GM23338 (cell line): ENCODE results near the gene MPND. TPM values are rescaled to one million over a fixed set of nuclear protein-coding genes. Genes with fewer than 3 reads are reported as not detected.

Experiments
- ATAC-seq: fragments of 200-7000 bp; cut with Tn5 transposase; 3 replicates; pipeline ENCODE4 v1.9.1; 2020
- DNase-seq: peaks from one replicate; pipeline ENCODE4 v3.0.0-alpha.2; 2015; ENCODE audit warnings: low spot score
- H2AFZ ChIP-seq: fragments of 200-600 bp; sonication (generic); 2 replicates; pipeline ENCODE4 v1.8.0; 2016; ENCODE audit warnings: antibody characterized with exemption, mild to moderate bottlenecking, moderate library complexity
- H3F3A ChIP-seq: fragments of 200-600 bp; sonication (generic); replicated peaks from 2 replicates; pipeline ENCODE4 v1.8.0; 2017; ENCODE audit warnings: antibody characterized with exemption, mixed run types, low read depth
- H3K27ac ChIP-seq: fragments of 200-600 bp; sonication (generic); 2 replicates; pipeline ENCODE4 v1.6.1; 2016; ENCODE audit warnings: low read depth
- H3K27me3 ChIP-seq: fragments of 200-600 bp; sonication (generic); 2 replicates; pipeline ENCODE4 v1.8.0; 2016; ENCODE audit warnings: mild to moderate bottlenecking, mixed run types, moderate library complexity; ENCODE audit not compliant: insufficient read depth
- H3K36me3 ChIP-seq: fragments of 200-600 bp; sonication (generic); 2 replicates; pipeline ENCODE4 v1.8.0; 2016; ENCODE audit warnings: mild to moderate bottlenecking; ENCODE audit not compliant: insufficient read depth
- H3K4me1 ChIP-seq: fragments of 200-600 bp; sonication (generic); 2 replicates; pipeline ENCODE4 v1.8.0; 2016; ENCODE audit warnings: mild to moderate bottlenecking, moderate library complexity; ENCODE audit not compliant: insufficient read depth
- H3K4me2 ChIP-seq: fragments of 200-600 bp; sonication (generic); 2 replicates; pipeline ENCODE4 v1.7.1; 2017; ENCODE audit warnings: mixed run types
- H3K4me3 ChIP-seq: fragments of 200-600 bp; sonication (generic); 2 replicates; pipeline ENCODE4 v1.6.1; 2016; ENCODE audit warnings: mixed run types
- H3K79me2 ChIP-seq: fragments of 200-600 bp; sonication (generic); replicated peaks from 2 replicates; pipeline ENCODE4 v1.8.0; 2017; ENCODE audit warnings: mild to moderate bottlenecking; ENCODE audit not compliant: insufficient read depth
- H3K9me2 ChIP-seq: fragments of 200-600 bp; sonication (generic); 2 replicates; pipeline ENCODE4 v1.8.0; 2017; ENCODE audit not compliant: insufficient read depth
- H4K20me1 ChIP-seq: fragments of 200-600 bp; sonication (generic); replicated peaks from 2 replicates; pipeline ENCODE4 v1.8.0; 2017; ENCODE audit warnings: mild to moderate bottlenecking; ENCODE audit not compliant: insufficient read depth
- H3K27ac Mint-ChIP-seq: 2 replicates; pipeline ENCODE4 v1.8.0; 2020; ENCODE audit warnings: inconsistent platforms, mild to moderate bottlenecking, moderate library complexity, mixed read lengths
- H3K27me3 Mint-ChIP-seq: 3 replicates; pipeline ENCODE4 v1.8.0; 2022; ENCODE audit warnings: low read depth, mild to moderate bottlenecking, moderate library complexity, mixed read lengths, inconsistent platforms; ENCODE audit not compliant: insufficient read depth, poor library complexity
- H3K36me3 Mint-ChIP-seq: 3 replicates; pipeline ENCODE4 v1.8.0; 2021; ENCODE audit warnings: low read depth, mild to moderate bottlenecking, inconsistent platforms, moderate library complexity, mixed read lengths
- H3K4me1 Mint-ChIP-seq: 3 replicates; pipeline ENCODE4 v1.8.0; 2020; ENCODE audit warnings: mild to moderate bottlenecking, inconsistent platforms, mixed read lengths
- H3K4me3 Mint-ChIP-seq: 3 replicates; pipeline ENCODE4 v1.8.0; 2021; ENCODE audit warnings: moderate library complexity, mild to moderate bottlenecking, inconsistent platforms, mixed read lengths
- H3K9me3 Mint-ChIP-seq: 3 replicates; pipeline ENCODE4 v1.8.0; 2020; ENCODE audit warnings: moderate library complexity, mild to moderate bottlenecking, inconsistent platforms, mixed read lengths
- CTCF ChIP-seq, 2 experiments: fragments of 200-600 bp in 1 of 2; sonication (generic) in 1 of 2; conservative IDR thresholded peaks; 2 replicates each; pipeline versions ENCODE4 v1.5.1 to v1.6.1; 2016 to 2017; ENCODE audit warnings: antibody characterized with exemption in 2 of 2, low read depth in 2 of 2, mild to moderate bottlenecking in 2 of 2, moderate library complexity in 1 of 2
- ETS1 ChIP-seq: IDR thresholded peaks from 2 replicates; pipeline ENCODE4 v1.6.1; 2016; ENCODE audit warnings: antibody characterized with exemption
- EZH2 ChIP-seq: fragments of 200-600 bp; sonication (generic); IDR thresholded peaks from one replicate; pipeline ENCODE4 v1.8.0; 2017; ENCODE audit warnings: antibody characterized with exemption, mild to moderate bottlenecking, low read depth; ENCODE audit not compliant: unreplicated experiment
- NANOG ChIP-seq: IDR thresholded peaks from 2 replicates; pipeline ENCODE4 v1.6.1; 2016; ENCODE audit warnings: antibody characterized with exemption, borderline replicate concordance
- POLR2AphosphoS5 ChIP-seq: IDR thresholded peaks from 2 replicates; pipeline ENCODE4 v1.6.1; 2016; ENCODE audit warnings: antibody characterized with exemption, low read depth
- REST ChIP-seq: IDR thresholded peaks from one replicate; pipeline ENCODE4 v1.6.1; 2018; ENCODE audit warnings: antibody characterized with exemption; ENCODE audit not compliant: unreplicated experiment
- ZNF114 ChIP-seq: fragments of 250-450 bp; sonication (Bioruptor Pico); IDR thresholded peaks from 2 replicates; pipeline ENCODE4 v1.5.0; 2020; ENCODE audit warnings: mild to moderate bottlenecking, moderate library complexity
- ZNF331 ChIP-seq: fragments of 250-450 bp; sonication (Bioruptor Pico); IDR thresholded peaks from 2 replicates; pipeline ENCODE4 v1.5.0; 2020; ENCODE audit warnings: low read depth, mild to moderate bottlenecking, moderate library complexity
- ZNF462 ChIP-seq: fragments of 250-450 bp; sonication (Bioruptor Pico); IDR thresholded peaks from 2 replicates; pipeline ENCODE4 v1.5.0; 2020; ENCODE audit warnings: mild to moderate bottlenecking, moderate library complexity
- polyA plus RNA-seq: library from polyadenylated mRNA; unstranded; fragments of >200 nt; fragmentation: Nextera tagmentation; extraction: Ambion mirVana; gene quantifications from 2 replicates; pipeline ENCODE4 v1.2.1, GENCODE V29; 2016
- total RNA-seq: library from RNA; depleted of rRNA; stranded (reverse); fragments of >200 nt; shearing (Covaris generic); gene quantifications from 2 replicates; pipeline ENCODE4 v1.2.3, GENCODE V29; 2014

The MPND gene
- total and polyA plus RNA-seq, 2 experiments from 2014 or later = 11.8 to 15.6 TPM

GRCh38 chr19:4376671-4376990, 33.3 kb downstream of the MPND start:
- no peaks in the 10 kb centered on the region for H3K36me3 ChIP-seq
- peaks cover 29% of the 10 kb centered on the region for H3K4me1 ChIP-seq
- TF ChIP-seq CTCF (conservative IDR thresholded peaks at IDR 0.05; ENCODE audit: low read depth in 2 of 2) = no peak
- no peak for TF ChIP-seq POLR2AphosphoS5
- TF ChIP-seq REST = no peak
- no peak for TF ChIP-seq EZH2
- TF ChIP-seq NANOG = no peak
- no peak for TF ChIP-seq ZNF114
- no peak for TF ChIP-seq ZNF462 (CRISPR knock-in tag)
- no peak for TF ChIP-seq ZNF331 (CRISPR knock-in tag)
- no peak for TF ChIP-seq ETS1
- Mint-ChIP-seq H3K36me3 (no peaks in the 10 kb centered on the region), H3K27ac (peak overlapping the region; percentile 92), H3K4me3 (peak overlapping the region; percentile 17; the same call in 1 of the 3 replicates), H3K27me3 (peaks cover 26% of the 10 kb centered on the region), H3K4me1 (peaks cover 48% of the 10 kb centered on the region), H3K9me3 (no peaks in the 10 kb centered on the region)
- H3K79me2 ChIP-seq = peaks cover 81% of the 10 kb centered on the region
- ATAC-seq (peak; percentile 4), DNase-seq (peak; percentile 57)
- peaks cover 27% of the 10 kb centered on the region; the same call in 1 of the 2 replicates for H4K20me1 ChIP-seq
- no peaks in the 10 kb centered on the region for H3K9me2 ChIP-seq
- H2AFZ ChIP-seq = no peak overlapping the region
- no peak overlapping the region for H3K4me3 ChIP-seq
- peak overlapping the region; percentile 85 for H3K27ac ChIP-seq
- peak overlapping the region; percentile 54; the same call in 1 of the 2 replicates for H3K4me2 ChIP-seq
- no peaks in the 10 kb centered on the region for H3K27me3 ChIP-seq
- 0 out of 2 replicates have a peak, but pooled peaks cover 13% of the 10 kb centered on the region for H3F3A ChIP-seq
